KMS-11 (cell line): ENCODE measurements around the gene RPL23.

ENCODE experiments used
- H2AFZ ChIP-seq: fragments of 200-600 bp; sonication (generic); 2 replicates; pipeline ENCODE4 v1.6.1; 2016; ENCODE audit warnings: antibody characterized with exemption, mixed run types, low read depth
- H3K27ac ChIP-seq: fragments of 200-600 bp; sonication (generic); 2 replicates; pipeline ENCODE4 v1.6.1; 2016; ENCODE audit warnings: mild to moderate bottlenecking, mixed run types
- H3K27me3 ChIP-seq: fragments of 200-600 bp; sonication (generic); 2 replicates; pipeline ENCODE4 v1.6.1; 2017; ENCODE audit warnings: mild to moderate bottlenecking, low read depth, mixed run types, moderate library complexity; ENCODE audit not compliant: insufficient read depth
- H3K36me3 ChIP-seq: fragments of 200-600 bp; sonication (generic); 2 replicates; pipeline ENCODE4 v1.6.1; 2017; ENCODE audit warnings: mild to moderate bottlenecking, mixed run types; ENCODE audit not compliant: insufficient read depth
- H3K4me1 ChIP-seq: fragments of 200-600 bp; sonication (generic); 2 replicates; pipeline ENCODE4 v1.6.1; 2016; ENCODE audit warnings: mild to moderate bottlenecking, low read depth, mixed run types; ENCODE audit not compliant: poor library complexity, severe bottlenecking
- H3K4me2 ChIP-seq: fragments of 200-600 bp; sonication (generic); 2 replicates; pipeline ENCODE4 v1.7.0; 2016; ENCODE audit warnings: mild to moderate bottlenecking, mixed run types
- H3K4me3 ChIP-seq: fragments of 200-600 bp; sonication (generic); IDR thresholded peaks from 2 replicates; pipeline ENCODE4 v1.6.1; 2017; ENCODE audit warnings: low read depth, low read length, mixed read lengths; ENCODE audit not compliant: insufficient read depth
- H3K79me2 ChIP-seq: fragments of 200-600 bp; sonication (generic); 2 replicates; pipeline ENCODE4 v1.6.1; 2016; ENCODE audit warnings: low read depth, mixed run types; ENCODE audit not compliant: insufficient read depth
- H3K9ac ChIP-seq: fragments of 200-600 bp; sonication (generic); 2 replicates; pipeline ENCODE4 v1.6.1; 2016; ENCODE audit warnings: mild to moderate bottlenecking, mixed run types
- H4K20me1 ChIP-seq: fragments of 200-600 bp; sonication (generic); 2 replicates; pipeline ENCODE4 v1.6.1; 2016; ENCODE audit warnings: mild to moderate bottlenecking, mixed run types; ENCODE audit not compliant: insufficient read depth
- TF ChIP-seq, protein P1 (sequence below): fragments of 200-600 bp; sonication (generic); conservative IDR thresholded peaks from 2 replicates; pipeline ENCODE4 v1.6.1; 2017; ENCODE audit warnings: low read depth, mild to moderate bottlenecking, antibody characterized with exemption, low read length, moderate library complexity, mixed read lengths

RPL23 gene

GRCh38 chr17:38894276-38894675 is 40.8 kb upstream of the RPL23 start:
- Histone ChIP-seq H3K36me3 (no peaks in the 10 kb centered on the region), H3K4me2 (no peak overlapping the region), H3K9ac (no peak overlapping the region), H2AFZ (no peak overlapping the region), H3K4me1 (peaks cover 28% of the 10 kb centered on the region), H3K4me3 (no peak overlapping the region), H3K79me2 (no peaks in the 10 kb centered on the region), H3K27me3 (no peaks in the 10 kb centered on the region), H4K20me1 (no peaks in the 10 kb centered on the region), H3K27ac (no peak overlapping the region)
- TF ChIP-seq, protein P1, sequence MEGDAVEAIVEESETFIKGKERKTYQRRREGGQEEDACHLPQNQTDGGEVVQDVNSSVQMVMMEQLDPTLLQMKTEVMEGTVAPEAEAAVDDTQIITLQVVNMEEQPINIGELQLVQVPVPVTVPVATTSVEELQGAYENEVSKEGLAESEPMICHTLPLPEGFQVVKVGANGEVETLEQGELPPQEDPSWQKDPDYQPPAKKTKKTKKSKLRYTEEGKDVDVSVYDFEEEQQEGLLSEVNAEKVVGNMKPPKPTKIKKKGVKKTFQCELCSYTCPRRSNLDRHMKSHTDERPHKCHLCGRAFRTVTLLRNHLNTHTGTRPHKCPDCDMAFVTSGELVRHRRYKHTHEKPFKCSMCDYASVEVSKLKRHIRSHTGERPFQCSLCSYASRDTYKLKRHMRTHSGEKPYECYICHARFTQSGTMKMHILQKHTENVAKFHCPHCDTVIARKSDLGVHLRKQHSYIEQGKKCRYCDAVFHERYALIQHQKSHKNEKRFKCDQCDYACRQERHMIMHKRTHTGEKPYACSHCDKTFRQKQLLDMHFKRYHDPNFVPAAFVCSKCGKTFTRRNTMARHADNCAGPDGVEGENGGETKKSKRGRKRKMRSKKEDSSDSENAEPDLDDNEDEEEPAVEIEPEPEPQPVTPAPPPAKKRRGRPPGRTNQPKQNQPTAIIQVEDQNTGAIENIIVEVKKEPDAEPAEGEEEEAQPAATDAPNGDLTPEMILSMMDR, result no peak

- no peaks in the 10 kb centered on the region for H3K79me2 ChIP-seq
- H3K27me3 ChIP-seq, result no peaks in the 10 kb centered on the region
- H2AFZ ChIP-seq, result no peak overlapping the region
- no peak overlapping the region for H3K27ac ChIP-seq
- no peaks in the 10 kb centered on the region for H4K20me1 ChIP-seq
- H3K4me2 ChIP-seq, result no peak overlapping the region
- TF ChIP-seq, protein P1, result no peak
- no peak overlapping the region for H3K4me3 ChIP-seq
- no peaks in the 10 kb centered on the region for H3K36me3 ChIP-seq
- peaks cover 23% of the 10 kb centered on the region for H3K4me1 ChIP-seq
- H3K9ac ChIP-seq, result no peak overlapping the region
Observed at GRCh38 chr17:38893607-38894006, 40.1 kb upstream of the RPL23 start.

- Histone ChIP-seq H4K20me1 (no peaks in the 10 kb centered on the region), H3K4me1 (peaks cover 18% of the 10 kb centered on the region), H3K4me2 (no peak overlapping the region), H3K27me3 (no peaks in the 10 kb centered on the region), H3K79me2 (no peaks in the 10 kb centered on the region; the same call in 1 of the 2 replicates), H3K27ac (no peak overlapping the region), H3K9ac (no peak overlapping the region), H2AFZ (no peak overlapping the region), H3K36me3 (no peaks in the 10 kb centered on the region), H3K4me3 (no peak overlapping the region)
- TF ChIP-seq, protein P1, result no peak
Observed at GRCh38 chr17:38893113-38893512, 39.6 kb upstream of the RPL23 start.

DNA sequence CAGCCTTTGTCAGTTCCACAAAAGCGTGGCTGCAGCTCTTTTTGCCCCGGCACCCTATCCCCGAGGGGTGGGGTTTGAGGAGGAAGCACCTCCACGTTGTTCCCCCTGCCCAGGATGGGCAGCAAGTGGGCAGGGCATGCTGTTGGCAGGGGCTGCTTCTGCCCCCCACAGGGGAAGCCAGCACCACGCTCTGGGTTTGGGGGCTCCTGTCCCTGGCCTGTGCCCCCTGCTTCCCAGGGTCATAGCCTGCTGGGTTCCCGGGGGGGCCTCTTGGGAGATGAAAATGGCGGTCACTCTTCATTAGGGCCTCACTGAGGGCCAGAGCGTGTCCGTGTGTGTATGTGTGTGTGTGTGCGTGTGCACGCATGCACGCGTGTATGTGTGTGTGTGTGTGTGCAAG is 39.1 kb upstream of the RPL23 start:
- H3K27me3 ChIP-seq, result no peaks in the 10 kb centered on the region
- no peaks in the 10 kb centered on the region; the same call in 1 of the 2 replicates for H3K79me2 ChIP-seq
- H3K4me3 ChIP-seq, result no peak overlapping the region
- H3K4me2 ChIP-seq, result no peak overlapping the region
- H3K9ac ChIP-seq, result no peak overlapping the region
- peaks cover 13% of the 10 kb centered on the region for H3K4me1 ChIP-seq
- H3K27ac ChIP-seq, result no peak overlapping the region
- no peaks in the 10 kb centered on the region for H4K20me1 ChIP-seq
- H2AFZ ChIP-seq, result no peak overlapping the region
- TF ChIP-seq, protein P1, result no peak
- H3K36me3 ChIP-seq, result no peaks in the 10 kb centered on the region
